HG03139 (cell line): ENCODE results near the gene CPXM1.
"Not testable (repeated sequence)": the region's sequence is repeated elsewhere in the genome, so short reads cannot be mapped to it uniquely, and the experiment has no call there.

Experiments
- ATAC-seq: cut with Tn5 transposase; IDR thresholded peaks from one replicate; pipeline ENCODE4 v1.9.1; 2021; ENCODE audit not compliant: unreplicated experiment

CPXM1 gene

DNA sequence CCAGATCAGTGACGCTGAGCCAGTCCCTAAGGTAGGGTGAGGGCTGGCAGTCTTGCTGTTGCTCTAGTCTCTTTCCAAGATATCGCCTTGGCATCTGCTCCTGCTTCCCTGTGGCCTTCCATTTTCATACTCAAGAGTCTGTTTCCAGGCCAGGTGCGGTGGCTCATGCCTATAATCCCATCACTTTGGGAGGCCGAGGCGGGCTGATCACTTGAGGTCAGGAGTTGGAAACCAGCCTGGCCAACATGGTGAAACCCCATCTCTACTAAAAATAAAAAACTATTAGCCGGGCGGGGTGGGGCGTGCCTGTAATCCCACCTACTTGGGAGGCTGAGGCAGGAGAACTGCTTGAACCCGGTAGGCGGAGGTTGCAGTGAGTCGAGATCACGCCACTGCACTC, 30.3 kb downstream of the CPXM1 start:
- not testable (repeated sequence) for ATAC-seq

DNA sequence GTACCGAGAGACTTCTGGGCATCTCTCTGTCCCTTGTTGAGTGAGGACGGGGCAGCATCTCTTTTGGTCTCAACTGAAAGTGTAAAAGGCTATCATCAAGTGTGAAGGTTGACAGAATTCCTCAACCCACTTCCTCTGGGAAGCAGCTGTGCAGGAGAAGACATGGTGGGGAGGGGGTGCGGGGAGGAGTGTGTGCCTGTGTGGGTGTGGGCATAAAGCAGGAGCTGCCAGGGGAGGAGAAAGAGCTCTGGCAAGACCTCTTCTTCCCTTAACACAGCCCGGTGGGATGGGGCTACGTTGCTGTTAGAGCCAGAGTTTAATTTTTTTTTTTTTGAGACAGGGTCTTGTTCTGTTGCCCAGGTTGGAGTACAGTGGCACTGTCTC, 31.8 kb downstream of the CPXM1 start:
- ATAC-seq, result no peak

DNA sequence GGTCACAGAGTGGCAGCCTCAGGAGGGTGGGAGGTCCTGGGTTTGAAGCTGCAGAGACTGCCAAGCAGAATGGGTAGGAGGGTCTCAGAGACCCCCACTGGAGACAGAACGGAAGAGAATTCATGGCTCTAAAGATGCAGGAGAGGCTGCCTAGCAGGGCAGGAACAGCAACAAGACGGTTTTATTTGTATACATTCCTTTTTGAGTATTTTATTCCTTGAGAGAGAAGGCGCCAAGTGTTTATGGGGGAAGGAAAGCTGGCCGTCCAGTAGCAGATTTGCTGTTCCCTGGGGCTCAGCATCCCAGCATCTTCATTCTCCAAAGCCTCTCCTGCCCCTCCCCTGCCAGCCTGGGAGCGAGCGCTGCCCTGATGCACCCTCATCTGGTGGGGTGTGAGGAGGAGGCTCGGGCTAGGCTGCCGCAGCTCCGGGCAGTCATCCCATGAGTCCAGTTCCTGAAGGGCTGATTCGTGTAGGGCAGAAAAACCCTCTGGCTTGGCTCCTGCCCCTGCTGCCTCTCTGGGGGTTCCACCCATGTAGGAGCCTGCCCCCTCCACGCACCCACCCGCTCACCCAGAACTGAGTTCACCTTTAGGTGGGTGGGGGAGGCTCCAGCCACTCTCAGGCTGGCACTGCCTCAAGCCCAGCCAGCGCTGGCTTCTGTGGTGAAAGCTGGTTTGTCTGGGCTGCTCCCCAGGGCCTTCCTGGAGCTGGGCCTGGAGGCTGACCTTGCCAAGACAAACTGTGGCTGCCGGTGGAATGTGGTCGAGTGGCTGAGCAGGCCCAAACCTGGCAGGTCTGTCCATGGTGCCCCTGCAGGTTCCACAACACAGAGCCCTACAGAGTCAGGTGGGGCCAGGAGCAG, 32.4 kb downstream of the CPXM1 start:
- no peak for ATAC-seq

DNA sequence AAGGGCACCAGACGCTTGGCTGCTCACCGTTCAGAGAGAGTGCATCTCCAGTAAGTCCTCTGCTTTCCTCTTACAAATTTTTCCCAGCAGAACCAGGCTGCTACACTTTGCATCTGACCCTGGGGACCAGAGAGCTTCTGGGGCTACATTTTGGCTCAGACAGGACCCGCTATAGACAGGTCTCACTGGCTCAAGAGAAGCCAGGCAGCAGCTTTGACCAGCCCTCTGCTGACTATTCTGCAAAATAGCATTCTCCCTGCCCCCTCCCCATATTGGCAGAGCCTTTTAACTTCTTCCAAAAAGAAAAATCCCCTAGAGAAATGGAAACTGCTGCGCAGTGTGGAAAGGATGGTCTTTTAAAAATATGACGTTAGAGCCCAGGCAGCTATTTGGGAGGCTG, 37.2 kb downstream of the CPXM1 start:
- ATAC-seq, result no peak

DNA sequence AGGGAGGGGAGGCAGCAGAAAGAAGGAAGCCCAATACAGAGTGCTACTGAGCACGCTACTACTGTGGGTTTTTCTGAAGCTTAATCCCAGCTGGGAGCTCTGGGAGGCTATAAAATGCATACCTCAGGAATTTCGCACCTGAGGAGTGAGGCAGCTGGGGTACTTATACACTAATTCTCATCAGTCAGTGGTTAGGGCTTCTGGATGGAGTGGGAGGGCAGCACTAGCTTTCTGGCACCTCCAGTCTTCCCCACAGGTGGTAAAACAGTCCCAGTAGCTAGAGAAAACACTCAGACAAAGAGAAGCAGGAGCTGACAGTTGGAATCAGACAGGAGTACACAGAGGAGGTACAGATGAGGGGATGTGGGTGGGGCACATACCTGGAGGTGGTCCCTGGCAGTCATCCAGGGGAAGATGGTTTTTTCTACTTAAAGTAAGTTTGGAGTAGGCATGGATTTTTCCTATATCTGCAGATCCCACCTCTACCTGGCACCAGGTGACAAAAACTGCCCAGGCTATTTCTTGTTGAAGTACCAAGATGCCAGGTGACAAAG, 37.8 kb downstream of the CPXM1 start:
- ATAC-seq, result no peak

DNA sequence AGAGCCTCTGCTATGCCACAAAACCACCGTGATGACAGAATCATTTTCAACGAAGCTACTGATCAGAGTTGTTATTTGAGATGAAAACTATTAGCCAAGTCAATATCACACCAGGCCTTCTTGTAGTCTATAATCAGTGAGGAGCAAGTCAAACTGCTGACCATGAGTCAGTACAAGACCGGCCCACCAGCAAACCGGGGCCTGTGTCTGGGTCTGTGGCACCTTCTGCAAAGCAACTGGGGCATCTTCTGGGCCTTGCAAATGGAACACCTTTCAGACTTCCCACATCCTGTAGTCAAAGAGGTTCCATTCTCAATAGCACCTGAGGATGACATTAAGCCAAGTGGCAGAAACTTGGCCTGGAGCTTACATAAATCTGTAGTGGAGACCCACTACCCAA, 38.5 kb downstream of the CPXM1 start:
- ATAC-seq, result no peak

DNA sequence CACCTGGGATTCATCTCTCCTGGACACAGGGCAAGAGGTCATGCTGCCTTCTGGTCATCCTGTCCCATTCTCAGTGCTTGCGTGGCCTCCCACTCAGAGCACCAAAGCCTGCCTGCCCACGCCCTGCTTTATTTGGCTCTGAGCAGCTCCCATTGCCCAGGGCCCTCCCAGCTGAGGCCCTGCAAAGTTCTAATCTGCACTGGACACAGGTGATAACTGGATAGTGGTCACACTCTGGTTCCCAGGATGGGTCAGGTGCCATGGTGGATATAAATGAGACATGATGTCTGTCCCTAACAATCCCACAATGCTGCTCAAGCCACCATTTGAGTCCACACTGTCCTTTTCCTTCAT, 39.5 kb downstream of the CPXM1 start:
- no peak for ATAC-seq

DNA sequence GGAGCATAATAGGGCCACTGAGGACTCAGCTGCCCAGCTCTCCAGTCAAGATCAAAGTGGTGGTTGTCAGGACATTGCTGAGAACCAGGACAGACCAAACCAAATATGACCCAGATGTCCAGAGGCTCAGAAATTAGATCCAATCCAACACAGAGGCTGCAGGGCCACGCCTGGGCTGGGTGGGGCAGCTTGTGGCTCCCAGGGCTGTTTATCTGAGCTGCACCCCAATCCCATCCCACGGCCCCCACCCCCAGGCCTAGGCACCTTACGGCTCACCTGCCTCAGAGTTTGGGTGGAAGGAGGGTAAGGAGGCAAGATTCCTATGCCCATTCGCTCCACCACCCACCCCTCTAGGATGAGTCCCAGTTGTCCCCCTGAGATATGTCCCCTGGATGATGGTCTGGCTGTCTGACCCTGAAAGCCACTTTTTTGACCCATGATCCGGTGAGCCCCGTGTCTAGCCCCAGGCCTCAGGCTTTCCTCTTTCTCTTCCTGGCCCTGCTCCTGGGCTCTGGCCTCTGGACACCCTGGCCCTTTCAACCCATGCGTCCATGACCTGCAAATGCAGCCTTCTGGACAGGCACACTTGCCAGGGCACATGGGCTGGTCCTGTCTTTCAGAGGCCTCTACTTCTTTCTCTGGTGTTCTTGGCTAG, 40.0 kb downstream of the CPXM1 start:
- ATAC-seq, result no peak

DNA sequence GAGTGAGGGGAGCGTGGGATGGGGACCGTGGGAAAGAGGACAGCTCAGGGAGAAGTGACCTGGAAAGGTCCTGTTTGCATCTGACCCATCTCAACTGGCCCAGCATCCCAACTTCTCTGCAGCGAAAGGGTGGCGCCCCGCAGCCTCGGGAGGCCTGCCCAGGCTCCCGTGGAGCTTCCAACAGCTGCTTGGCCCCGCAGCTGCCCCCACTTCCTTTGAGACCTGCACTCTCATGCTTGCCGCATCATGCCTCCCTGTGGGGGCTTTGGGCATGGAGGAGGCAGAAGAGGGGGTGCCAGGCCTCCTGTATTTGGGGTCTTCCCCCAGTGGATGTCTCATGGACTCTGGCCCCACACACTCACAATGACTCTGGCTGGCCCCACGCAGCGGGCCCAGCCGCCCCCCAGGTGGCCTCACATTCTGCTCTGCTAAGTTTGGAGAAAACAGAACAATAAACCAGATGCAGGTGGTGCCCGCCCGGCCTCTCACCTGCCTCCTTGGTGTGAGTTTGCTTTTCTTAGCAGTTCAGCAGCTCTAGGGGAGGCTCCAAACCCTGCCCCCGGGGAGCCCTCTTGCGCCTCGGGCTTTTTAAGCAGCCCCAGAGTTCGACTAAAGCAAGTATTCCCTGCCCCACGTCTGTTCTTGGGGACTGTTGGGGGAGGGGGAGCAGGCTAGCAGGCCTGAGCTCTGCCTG, 40.7 kb downstream of the CPXM1 start:
- ATAC-seq, result no peak

DNA sequence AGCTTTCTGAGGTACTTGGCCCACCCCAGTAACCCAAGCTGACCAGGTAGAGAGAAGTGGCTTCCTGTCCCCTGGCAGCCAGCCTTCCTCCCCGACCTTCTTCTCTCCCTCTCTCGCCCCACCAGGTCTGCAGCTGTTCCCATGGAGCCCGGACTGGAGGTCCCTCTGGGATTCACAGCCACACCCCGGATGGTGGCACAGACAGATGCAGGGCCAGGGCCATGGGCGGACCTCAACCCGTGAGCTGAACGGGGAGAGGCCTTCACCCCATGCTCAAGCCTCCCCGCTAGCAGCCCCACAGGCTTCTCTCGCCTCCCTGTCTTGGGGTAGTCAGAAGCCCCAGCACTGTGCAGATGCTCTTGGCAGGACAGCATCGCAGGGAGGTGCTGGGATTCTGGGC, 41.3 kb downstream of the CPXM1 start:
- no peak for ATAC-seq

DNA sequence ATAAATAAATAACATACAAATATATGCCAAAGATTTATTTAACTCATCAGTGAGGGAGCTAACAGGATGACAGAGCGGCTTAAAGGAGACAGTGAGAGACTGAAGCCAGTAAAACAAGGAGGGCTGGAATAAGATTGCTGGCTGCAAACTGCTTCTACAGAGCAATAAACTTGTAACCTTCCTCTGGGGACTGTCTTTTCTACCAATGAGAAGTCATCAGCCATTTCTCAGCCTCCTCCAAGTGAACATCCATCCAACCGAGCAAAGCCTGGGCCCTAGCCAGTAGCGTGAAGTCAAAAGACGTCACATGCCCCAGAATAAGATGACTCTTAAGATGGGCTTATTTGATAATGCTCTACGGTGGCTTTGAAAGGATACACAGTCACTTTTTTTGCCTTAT, 42.5 kb downstream of the CPXM1 start:
- no peak for ATAC-seq

DNA sequence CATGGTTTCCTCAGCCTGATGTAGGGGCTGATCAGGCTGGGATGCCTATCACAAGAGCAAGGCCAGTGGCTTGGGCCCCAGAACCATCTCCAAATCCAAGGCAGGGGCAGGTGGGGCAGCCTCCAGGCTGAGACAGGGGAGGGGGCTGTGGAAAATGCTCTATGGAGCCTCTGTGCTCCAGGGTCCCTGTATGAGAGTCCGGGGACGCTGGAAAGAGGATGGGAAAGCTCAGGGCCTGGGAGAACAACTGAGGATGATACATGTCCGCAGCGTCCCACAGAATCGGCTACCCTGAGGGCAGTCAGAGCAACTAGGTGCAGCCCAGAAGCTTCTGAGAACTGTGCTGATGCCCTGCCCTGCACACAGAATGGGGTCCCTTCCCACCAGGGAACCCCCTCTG, 43.4 kb downstream of the CPXM1 start:
- no peak for ATAC-seq

DNA sequence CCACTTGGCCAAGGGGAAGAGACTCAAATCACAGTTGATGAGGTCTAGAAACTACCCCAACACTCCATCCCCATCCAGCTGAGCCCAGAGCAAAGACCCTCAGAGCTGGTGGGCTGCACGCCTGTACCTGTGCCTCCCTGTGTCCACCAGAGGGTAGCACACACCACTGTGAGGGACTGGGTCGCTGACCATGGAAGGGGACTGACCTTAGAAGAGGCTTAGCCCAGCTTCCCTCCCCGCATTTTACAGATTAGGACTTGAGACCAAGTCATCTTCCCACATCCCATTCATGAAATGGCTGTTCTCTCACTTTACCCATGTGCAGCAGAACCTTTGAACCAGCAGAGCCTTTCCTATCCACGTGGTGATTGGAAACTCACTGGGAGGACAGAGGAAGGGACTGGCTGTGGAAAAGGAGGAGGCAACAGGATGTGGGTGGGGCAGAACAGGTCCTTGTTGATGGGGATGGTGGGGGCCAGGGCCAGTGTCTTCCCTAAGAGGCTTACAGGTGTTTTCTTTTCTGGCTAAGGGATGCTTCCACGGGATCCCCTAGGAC, 44.3 kb downstream of the CPXM1 start:
- ATAC-seq, result no peak

DNA sequence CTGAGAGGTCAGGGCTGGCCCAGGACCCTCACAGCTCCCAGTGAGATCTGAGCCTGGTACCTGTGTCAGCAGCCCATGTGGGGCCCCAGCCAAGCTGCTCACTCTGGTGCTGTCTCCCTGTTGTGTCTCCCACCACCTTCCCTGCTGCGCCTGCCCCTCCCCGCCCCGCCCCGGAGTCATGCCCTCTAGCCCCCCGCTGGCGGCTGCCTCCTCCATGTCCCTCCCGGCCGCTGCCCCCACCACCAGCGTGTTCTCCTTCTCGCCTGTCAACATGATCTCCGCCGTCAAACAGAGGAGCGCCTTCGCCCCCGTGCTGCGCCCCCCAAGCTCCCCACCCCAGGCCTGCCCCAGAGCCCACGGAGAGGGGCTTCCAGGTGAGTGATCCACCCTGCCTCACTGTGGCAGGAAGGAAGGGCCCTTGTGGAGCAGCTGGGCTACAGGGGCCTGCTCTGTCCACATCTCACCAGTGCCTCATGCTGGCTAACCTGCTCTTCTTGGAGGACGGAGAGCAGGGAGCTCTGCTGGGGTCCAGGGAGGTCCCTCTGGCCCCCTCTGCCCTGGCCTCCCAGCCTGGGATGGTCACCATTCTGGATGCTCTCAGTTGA, 44.9 kb downstream of the CPXM1 start:
- ATAC-seq, result no peak

DNA sequence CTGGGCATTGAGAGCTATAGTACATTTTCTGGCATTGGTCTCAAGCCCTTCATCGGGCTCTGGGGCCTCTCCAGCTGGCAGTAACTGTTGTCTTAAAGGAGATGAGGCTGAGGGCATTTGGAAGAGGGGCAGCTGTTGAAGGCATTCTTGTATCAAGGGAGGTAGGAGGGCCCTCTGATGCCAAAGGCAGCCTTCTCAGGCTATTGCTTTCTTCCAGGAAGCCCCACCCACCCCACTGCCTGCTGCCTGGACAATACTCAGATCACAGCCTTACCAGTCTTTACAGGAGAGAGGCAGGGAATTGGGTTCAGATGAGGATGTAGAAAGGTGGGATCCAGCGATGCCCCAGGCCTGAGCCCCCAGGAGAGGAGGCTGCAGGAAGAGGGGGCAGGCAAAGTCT, 46.0 kb downstream of the CPXM1 start:
- ATAC-seq, result no peak

DNA sequence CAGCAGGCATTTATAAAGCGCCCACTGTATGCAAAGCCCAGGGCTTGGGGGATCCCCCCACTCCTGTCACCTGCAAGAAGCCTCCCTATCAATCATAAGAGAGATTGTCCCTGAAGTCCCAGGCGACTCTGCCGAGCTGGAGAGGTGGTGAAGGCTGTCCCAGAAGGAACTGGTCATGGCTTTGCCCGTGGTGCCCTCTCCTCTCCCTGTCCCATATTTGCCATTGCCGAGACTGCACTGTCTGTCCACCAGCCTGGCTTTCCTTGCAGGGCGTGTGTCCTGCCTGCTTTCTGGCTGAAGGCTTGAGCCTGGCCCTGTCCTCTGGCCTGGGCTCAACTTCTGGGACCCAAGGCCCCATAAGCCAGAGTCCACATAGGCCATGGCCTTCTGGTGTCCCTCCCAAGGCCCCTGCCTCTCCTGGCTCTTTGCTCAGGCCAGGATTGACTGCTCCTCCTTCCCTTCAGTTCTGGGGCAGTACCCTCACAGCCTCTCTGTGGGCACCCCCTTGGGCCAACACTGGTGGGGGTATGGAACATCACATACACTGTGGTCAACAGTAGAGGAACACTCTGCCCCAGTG, 46.9 kb downstream of the CPXM1 start:
- no peak for ATAC-seq

DNA sequence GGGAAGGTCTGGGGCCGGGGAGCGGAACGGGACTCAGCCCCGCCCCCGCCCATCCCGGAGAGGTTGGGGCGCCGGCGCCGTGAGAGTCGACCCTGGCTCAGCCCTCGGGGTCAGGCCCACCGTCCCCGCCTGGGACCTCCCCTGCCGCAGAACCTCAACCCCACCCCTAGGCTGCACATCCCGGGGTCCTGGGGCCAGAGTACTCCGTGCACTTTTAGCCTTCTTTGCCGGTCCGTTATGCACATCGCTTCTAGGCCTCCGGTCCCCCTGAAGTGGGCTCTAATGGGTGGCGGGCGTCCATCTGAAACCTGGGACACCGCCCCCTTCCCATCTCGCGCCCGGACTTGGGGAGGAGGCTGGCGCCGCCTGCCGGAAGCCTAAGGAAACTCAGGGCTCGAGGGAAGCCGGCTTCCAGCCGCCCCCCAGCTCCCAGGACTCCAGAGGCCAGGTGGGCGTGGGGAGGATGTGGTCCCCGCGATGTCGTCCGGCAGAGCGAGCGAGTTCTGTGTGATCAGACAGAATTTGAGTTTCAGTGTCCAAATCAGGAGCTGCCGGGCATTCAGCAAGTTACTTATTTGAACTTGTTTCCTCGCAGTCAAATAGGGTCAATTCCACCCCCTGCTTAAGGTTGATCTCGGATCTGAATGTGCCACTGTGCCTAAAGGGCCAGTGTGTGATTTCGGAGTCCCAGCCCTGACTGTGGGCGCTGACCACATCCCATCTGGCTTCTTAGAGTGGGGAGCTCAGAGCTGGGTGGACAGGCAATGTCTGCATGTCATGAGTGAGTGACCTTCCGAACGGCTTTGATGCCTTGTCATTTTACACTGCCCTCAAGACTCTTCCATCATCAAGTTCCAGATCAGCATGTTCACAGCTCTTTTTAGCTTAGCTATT, 47.6 kb downstream of the CPXM1 start:
- ATAC-seq, result no peak

DNA sequence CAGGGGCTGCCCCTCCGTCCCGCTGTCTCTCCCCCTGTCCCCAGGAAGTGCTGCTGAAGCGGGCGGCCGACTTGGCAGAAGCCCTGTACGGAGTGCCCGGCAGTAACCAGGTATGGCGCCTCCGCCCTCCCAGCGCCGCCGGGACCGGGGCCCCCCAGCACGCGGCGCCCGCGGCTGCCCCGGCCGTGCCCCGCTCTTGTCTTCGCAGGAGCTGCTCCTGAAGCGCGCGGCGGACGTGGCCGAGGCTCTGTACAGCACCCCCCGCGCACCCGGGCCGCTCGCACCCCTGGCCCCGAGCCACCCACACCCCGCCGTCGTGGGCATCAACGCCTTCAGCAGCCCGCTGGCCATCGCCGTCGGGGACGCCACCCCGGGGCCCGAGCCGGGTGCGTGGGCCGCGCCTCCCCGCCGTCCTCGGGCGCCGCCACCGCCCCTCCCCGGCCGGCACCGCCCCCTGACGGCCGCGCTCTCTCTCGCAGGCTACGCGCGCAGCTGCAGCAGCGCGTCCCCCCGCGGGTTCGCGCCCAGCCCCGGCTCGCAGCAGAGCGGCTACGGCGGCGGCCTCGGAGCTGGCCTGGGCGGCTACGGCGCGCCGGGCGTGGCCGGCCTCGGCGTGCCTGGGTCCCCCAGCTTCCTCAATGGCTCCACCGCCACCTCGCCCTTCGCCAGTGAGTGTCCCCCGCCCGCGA, 48.4 kb downstream of the CPXM1 start:
- no peak for ATAC-seq

DNA sequence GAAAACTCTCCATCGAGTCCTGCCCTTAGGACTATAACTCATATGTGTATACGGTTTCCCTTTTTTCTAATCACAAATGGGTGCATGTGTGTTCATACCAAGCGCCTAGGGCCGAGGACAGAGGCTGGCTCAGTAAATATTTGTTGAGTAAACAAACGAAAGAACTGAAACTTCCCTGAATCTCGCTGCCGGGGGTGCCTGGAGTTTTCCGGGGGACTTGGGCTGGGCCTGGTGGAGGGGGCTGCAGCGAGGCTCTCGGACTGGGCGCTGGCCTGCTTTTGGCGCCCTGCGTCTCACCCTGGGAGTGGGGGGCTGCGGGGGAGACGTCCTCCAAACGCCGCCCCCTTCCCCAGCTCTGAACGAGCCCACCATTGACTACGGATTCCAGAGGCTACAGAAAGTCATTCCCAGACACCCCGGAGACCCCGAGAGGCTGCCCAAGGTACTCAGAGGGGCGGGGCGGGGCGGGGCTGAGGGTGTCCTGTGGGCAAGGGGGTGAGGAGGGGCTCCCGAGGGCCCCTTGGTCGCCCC, 49.0 kb downstream of the CPXM1 start:
- ATAC-seq, result no peak
